ENCODE measurements around the gene MPPED1. TPM values are rescaled to one million over a fixed set of nuclear protein-coding genes. Genes with fewer than 3 reads are reported as not detected.

The MPPED1 gene
- total RNA-seq: not detected

- ATAC-seq (ENCODE audit: low FRiP score in 2 of 2) (no peak), DNase-seq (peak in 1 of 2 donors; percentile 61)
- Histone ChIP-seq H3K27ac (no peak within 1 kb of the TSS), H3K9me3 (no peaks in the 10 kb centered on the region), H3K36me3 (no peaks in the 10 kb centered on the region), H3K4me3 (no peak within 1 kb of the TSS), H3K4me1 (peaks cover 0 to 17% (median 0%) of the 10 kb centered on the region in 4 donors), H3K27me3 (peaks cover 0 to 25% (median 7%) of the 10 kb centered on the region in 4 donors)
- TF ChIP-seq EP300 (IDR thresholded peaks at IDR 0.05) (no peak), POLR2A (IDR thresholded peaks at IDR 0.05) (no peak), CTCF (IDR thresholded peaks at IDR 0.05) (no peak), POLR2AphosphoS5 (IDR thresholded peaks at IDR 0.05) (no peak)
- 8 to 20% methylated on average over 9 to 16 of the region's 95 CpGs for WGBS, 2 donors
Observed at GRCh38 chr22:43411869-43412807, at the start of gene MPPED1. Gene MPPED1 (plus strand): TSS chr22:43412014. CDS start chr22:43424986, 12,972 bp downstream.

GRCh38 chr22:43363315-43364168, 48.3 kb upstream of the MPPED1 start:
- TF ChIP-seq POLR2A (IDR thresholded peaks at IDR 0.05) (no peak), CTCF (IDR thresholded peaks at IDR 0.05) (no peak), POLR2AphosphoS5 (IDR thresholded peaks at IDR 0.05) (no peak), EP300 (IDR thresholded peaks at IDR 0.05) (no peak)
- Histone ChIP-seq H3K27ac (no peak overlapping the region), H3K9me3 (no peaks in the 10 kb centered on the region), H3K27me3 (no peaks in the 10 kb centered on the region), H3K4me1 (no peaks in the 10 kb centered on the region), H3K4me3 (no peak overlapping the region), H3K36me3 (no peaks in the 10 kb centered on the region)
- WGBS, 2 donors: 90 to 91% methylated on average over 27 of the region's 27 CpGs
- no peak for ATAC-seq (ENCODE audit: low FRiP score in 2 of 2)
- DNase-seq: peak in 1 of 2 donors; percentile 49

GRCh38 chr22:43364169-43364435, 47.7 kb upstream of the MPPED1 start:
- no peak for ATAC-seq (ENCODE audit: low FRiP score in 2 of 2)
- no peak overlapping the region for H3K4me3 ChIP-seq
- TF ChIP-seq POLR2A (IDR thresholded peaks at IDR 0.05): no peak
- no peak for TF ChIP-seq EP300 (IDR thresholded peaks at IDR 0.05)
- TF ChIP-seq POLR2AphosphoS5 (IDR thresholded peaks at IDR 0.05): no peak
- TF ChIP-seq CTCF (IDR thresholded peaks at IDR 0.05): no peak
- H3K27me3 ChIP-seq: no peaks in the 10 kb centered on the region
- 83 to 87% methylated on average over 8 of the region's 8 CpGs for WGBS, 2 donors
- H3K4me1 ChIP-seq: no peaks in the 10 kb centered on the region
- H3K9me3 ChIP-seq: no peaks in the 10 kb centered on the region
- H3K27ac ChIP-seq: no peak overlapping the region
- DNase-seq: no peak
- no peaks in the 10 kb centered on the region for H3K36me3 ChIP-seq

GRCh38 chr22:43365715-43366440, 45.9 kb upstream of the MPPED1 start:
- Histone ChIP-seq H3K27me3 (peaks cover 0 to 2% (median 0%) of the 10 kb centered on the region in 4 donors), H3K4me1 (no peaks in the 10 kb centered on the region), H3K9me3 (no peaks in the 10 kb centered on the region), H3K4me3 (no peak overlapping the region), H3K27ac (no peak overlapping the region), H3K36me3 (no peaks in the 10 kb centered on the region)
- DNase-seq (no peak), ATAC-seq (ENCODE audit: low FRiP score in 2 of 2) (no peak)
- WGBS, 2 donors: 84 to 91% methylated on average over 6 of the region's 6 CpGs
- TF ChIP-seq EP300 (IDR thresholded peaks at IDR 0.05) (no peak), CTCF (IDR thresholded peaks at IDR 0.05) (no peak), POLR2A (IDR thresholded peaks at IDR 0.05) (no peak), POLR2AphosphoS5 (IDR thresholded peaks at IDR 0.05) (no peak)

All from upper lobe of left lung (tissue), 6 donors.